OCI-LY7 (cell line): ENCODE results near the gene LINC00237. TPM values are rescaled to one million over a fixed set of nuclear protein-coding genes. Genes with fewer than 3 reads are reported as not detected.
A peak's percentile ranks its signal among the peaks of the same experiment; 100 is the strongest.

Experiments
- BruUV-seq: library from RNA; stranded (reverse); fragments of 400-500 nt; replicated peaks from 2 replicates; lab custom pipeline; 2021; lab: Mats Ljungman, UMichigan
- CTCF ChIA-PET: fragments of 300-600 bp; sonication (Branson Sonifier 250); formaldehyde crosslinking; loops from one replicate; lab custom pipeline; 2022; ENCODE audit warnings: antibody characterized with exemption; ENCODE audit not compliant: unreplicated experiment; lab: Charles Lee
- POLR2A ChIA-PET: fragments of 300-600 bp; sonication (Branson Sonifier 250); formaldehyde crosslinking; loops from one replicate; lab custom pipeline; 2022; ENCODE audit warnings: antibody characterized with exemption; lab: Charles Lee
- DNase-seq: peaks from one replicate; pipeline ENCODE4 v3.0.0-alpha.2; 2015; ENCODE audit warnings: low spot score
- H2AFZ ChIP-seq: fragments of 200-600 bp; sonication (generic), shearing (Covaris generic); 2 replicates; pipeline ENCODE4 v1.6.1; 2014; ENCODE audit warnings: mild to moderate bottlenecking, antibody characterized with exemption, low read length, moderate library complexity
- H3K27ac ChIP-seq: fragments of 200-600 bp; sonication (generic); 2 replicates; pipeline ENCODE4 v1.5.1; 2014; ENCODE audit warnings: mixed run types, low read depth, mild to moderate bottlenecking, moderate library complexity, low read length, inconsistent platforms; ENCODE audit not compliant: poor library complexity, severe bottlenecking
- H3K36me3 ChIP-seq: fragments of 200-600 bp; sonication (generic); 2 replicates; pipeline ENCODE4 v1.6.1; 2014; ENCODE audit warnings: mild to moderate bottlenecking, antibody characterized with exemption, low read length, moderate library complexity, mixed read lengths; ENCODE audit not compliant: insufficient read depth
- H3K4me1 ChIP-seq: fragments of 200-600 bp; sonication (generic); 2 replicates; pipeline ENCODE4 v1.5.1; 2014; ENCODE audit warnings: mild to moderate bottlenecking, low read length; ENCODE audit not compliant: insufficient read depth, poor library complexity, severe bottlenecking
- H3K4me2 ChIP-seq: fragments of 200-600 bp; sonication (generic); 2 replicates; pipeline ENCODE4 v1.6.1; 2014; ENCODE audit warnings: mild to moderate bottlenecking, low read length
- H3K4me3 ChIP-seq: fragments of 200-600 bp; sonication (generic); 2 replicates; pipeline ENCODE4 v1.5.1; 2014; ENCODE audit warnings: mild to moderate bottlenecking, low read depth, low read length; ENCODE audit not compliant: poor library complexity, severe bottlenecking
- H3K79me2 ChIP-seq: fragments of 200-600 bp; sonication (generic); 2 replicates; pipeline ENCODE4 v1.6.1; 2016; ENCODE audit warnings: low read depth, mild to moderate bottlenecking, low read length, moderate library complexity, mixed read lengths; ENCODE audit not compliant: insufficient read depth
- H3K9me2 ChIP-seq: fragments of 200-600 bp; sonication (generic); 2 replicates; pipeline ENCODE4 v1.6.1; 2016; ENCODE audit warnings: mild to moderate bottlenecking, low read length, mixed read lengths; ENCODE audit not compliant: insufficient read depth
- H3K9me3 ChIP-seq: fragments of 200-600 bp; sonication (generic); 2 replicates; pipeline ENCODE4 v1.6.1; 2014; ENCODE audit warnings: mild to moderate bottlenecking, mixed run types, low read length, mixed read lengths
- H4K20me1 ChIP-seq: fragments of 200-600 bp; sonication (generic); 2 replicates; pipeline ENCODE4 v1.6.1; 2014; ENCODE audit warnings: mild to moderate bottlenecking, antibody characterized with exemption, low read length, moderate library complexity, mixed read lengths; ENCODE audit not compliant: insufficient read depth
- EZH2phosphoT487 ChIP-seq: fragments of 200-600 bp; sonication (generic); IDR thresholded peaks from 2 replicates; pipeline ENCODE4 v1.6.1; 2018; ENCODE audit warnings: low read depth, borderline replicate concordance, mild to moderate bottlenecking, mixed run types, antibody characterized with exemption, low read length, moderate library complexity, mixed read lengths
- intact Hi-C: fragments of 100-400 bp; cut with micrococcal nuclease; formaldehyde crosslinking; loops from one replicate; pipeline ENCODE4 v1.10.0; 2022; ENCODE audit not compliant: unreplicated experiment
- total RNA-seq, 2 experiments: library from RNA; depleted of rRNA in 1 of 2; stranded (reverse); fragments of >200 nt in 1 of 2; shearing (Covaris generic) in 1 of 2; gene quantifications; 2 replicates each; pipeline ENCODE4 v1.2.3, GENCODE V29; 2014 to 2022
- TF ChIP-seq, protein P1 (sequence below): fragments of 200-600 bp; sonication (generic); conservative IDR thresholded peaks from 2 replicates; pipeline ENCODE4 v1.5.1; 2014; ENCODE audit warnings: mild to moderate bottlenecking, antibody characterized with exemption, low read length, moderate library complexity, mixed read lengths

LINC00237 gene
- total RNA-seq, 2 experiments from 2014 or later = not detected

DNA sequence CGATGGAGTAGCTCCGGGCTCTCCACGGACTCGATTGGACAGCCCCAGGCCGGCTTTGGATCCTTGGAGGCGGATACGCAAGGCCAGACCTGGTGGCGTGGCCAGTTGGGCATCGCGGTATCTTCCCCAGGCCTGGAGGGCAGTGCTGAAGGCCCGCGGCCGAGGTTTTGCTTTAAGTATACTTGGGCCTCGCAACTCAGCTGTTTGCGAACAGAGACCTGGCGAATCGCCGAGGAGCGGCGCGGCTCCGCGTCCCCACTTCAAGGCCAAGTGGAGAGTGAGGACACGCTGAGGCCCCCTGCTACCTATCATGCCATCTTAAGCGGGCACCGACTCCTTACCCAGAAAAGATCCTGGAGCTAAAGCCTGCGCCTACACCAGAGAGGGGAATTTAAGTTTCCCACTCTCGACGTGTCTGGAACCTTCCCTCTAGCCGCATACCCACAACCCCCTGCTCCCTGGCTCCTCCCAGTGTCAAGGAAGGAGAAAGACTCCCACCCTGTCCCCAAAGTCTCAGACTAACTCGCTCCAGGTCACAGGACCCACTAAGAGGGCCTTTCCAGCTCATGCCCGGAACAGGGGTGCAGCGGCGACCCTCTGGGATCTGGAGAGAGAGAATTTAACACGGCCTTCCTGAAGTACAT, 4.1 kb downstream of the LINC00237 start:
- no TSS peak for BruUV-seq
- Histone ChIP-seq H2AFZ (peak overlapping the region; percentile 70; the same call in 1 of the 2 replicates), H3K9me2 (no peaks in the 10 kb centered on the region), H3K4me1 (peaks cover 35% of the 10 kb centered on the region), H3K27ac (no peak overlapping the region), H3K79me2 (no peaks in the 10 kb centered on the region), H3K4me3 (peak overlapping the region; percentile 45), H4K20me1 (no peaks in the 10 kb centered on the region), H3K9me3 (no peaks in the 10 kb centered on the region), H3K36me3 (no peaks in the 10 kb centered on the region), H3K4me2 (peak overlapping the region; percentile 47)
- TF ChIP-seq, protein P1, sequence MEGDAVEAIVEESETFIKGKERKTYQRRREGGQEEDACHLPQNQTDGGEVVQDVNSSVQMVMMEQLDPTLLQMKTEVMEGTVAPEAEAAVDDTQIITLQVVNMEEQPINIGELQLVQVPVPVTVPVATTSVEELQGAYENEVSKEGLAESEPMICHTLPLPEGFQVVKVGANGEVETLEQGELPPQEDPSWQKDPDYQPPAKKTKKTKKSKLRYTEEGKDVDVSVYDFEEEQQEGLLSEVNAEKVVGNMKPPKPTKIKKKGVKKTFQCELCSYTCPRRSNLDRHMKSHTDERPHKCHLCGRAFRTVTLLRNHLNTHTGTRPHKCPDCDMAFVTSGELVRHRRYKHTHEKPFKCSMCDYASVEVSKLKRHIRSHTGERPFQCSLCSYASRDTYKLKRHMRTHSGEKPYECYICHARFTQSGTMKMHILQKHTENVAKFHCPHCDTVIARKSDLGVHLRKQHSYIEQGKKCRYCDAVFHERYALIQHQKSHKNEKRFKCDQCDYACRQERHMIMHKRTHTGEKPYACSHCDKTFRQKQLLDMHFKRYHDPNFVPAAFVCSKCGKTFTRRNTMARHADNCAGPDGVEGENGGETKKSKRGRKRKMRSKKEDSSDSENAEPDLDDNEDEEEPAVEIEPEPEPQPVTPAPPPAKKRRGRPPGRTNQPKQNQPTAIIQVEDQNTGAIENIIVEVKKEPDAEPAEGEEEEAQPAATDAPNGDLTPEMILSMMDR = peak; percentile 26; the same call in 1 of the 2 replicates
- no peak for TF ChIP-seq EZH2phosphoT487
- intact Hi-C loops = no loop called here
- ChIA-PET POLR2A (interaction anchor here (0.7 to 3.5 kb wide), 2 partner anchors 12 to 24 kb away, joined by 6 to 17 read pairs; no protein-coding TSS in a partner anchor), CTCF (interaction anchor here (0.9 to 1.3 kb wide), 2 partner anchors 24 to 47 kb away, joined by 3 to 4 read pairs; partner anchors contain the start of gene KIZ)
- no peak for DNase-seq

DNA sequence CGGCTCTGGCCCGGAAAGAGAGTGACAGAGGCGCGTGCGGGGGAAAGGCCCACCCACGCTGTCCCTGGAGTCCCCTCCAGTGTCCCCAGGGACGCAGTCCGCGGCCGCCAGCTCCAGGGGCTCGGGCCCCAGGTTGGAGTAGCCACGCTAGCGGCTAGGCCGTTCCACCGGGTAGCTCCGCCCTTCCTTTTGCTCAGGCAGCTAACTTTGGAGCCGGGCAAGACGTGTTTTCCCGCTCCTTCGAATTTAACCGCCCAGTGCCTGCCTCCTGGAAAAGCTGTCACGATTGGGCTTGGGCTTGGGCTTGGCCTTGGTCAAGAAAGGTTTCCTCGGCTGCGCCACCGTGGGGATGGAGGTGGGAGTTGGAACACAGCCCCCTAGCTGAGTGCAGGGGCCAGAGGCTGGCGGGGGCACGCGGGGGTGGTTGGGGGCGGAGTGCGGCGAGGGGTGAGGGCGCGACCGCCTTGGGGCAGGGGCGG, 4.7 kb downstream of the LINC00237 start:
- Histone ChIP-seq H3K4me3 (no peak overlapping the region), H3K4me2 (peak overlapping the region; percentile 74), H4K20me1 (no peaks in the 10 kb centered on the region), H3K79me2 (no peaks in the 10 kb centered on the region), H3K9me2 (no peaks in the 10 kb centered on the region), H2AFZ (peak overlapping the region; percentile 74; the same call in 1 of the 2 replicates), H3K4me1 (peaks cover 36% of the 10 kb centered on the region), H3K27ac (no peak overlapping the region), H3K36me3 (no peaks in the 10 kb centered on the region), H3K9me3 (no peaks in the 10 kb centered on the region)
- CTCF ChIA-PET = interaction anchor here (0.9 to 1.3 kb wide), 2 partner anchors 25 to 47 kb away, joined by 3 to 4 read pairs; partner anchors contain the start of gene KIZ
- no TSS peak for BruUV-seq
- TF ChIP-seq, protein P1 = no peak
- no peak for TF ChIP-seq EZH2phosphoT487
- POLR2A ChIA-PET = interaction anchor here (0.7 to 3.5 kb wide), 2 partner anchors 12 to 25 kb away, joined by 6 to 17 read pairs; no protein-coding TSS in a partner anchor
- intact Hi-C loops = no loop called here
- no peak for DNase-seq
